ENCODE measurements around the gene SEMA5B. TPM values are rescaled to one million over a fixed set of nuclear protein-coding genes. Genes with fewer than 3 reads are reported as not detected.

The SEMA5B gene
- total and polyA plus RNA-seq, 8 donors: 0.61 to 9.0 (median 6.4) TPM

DNA sequence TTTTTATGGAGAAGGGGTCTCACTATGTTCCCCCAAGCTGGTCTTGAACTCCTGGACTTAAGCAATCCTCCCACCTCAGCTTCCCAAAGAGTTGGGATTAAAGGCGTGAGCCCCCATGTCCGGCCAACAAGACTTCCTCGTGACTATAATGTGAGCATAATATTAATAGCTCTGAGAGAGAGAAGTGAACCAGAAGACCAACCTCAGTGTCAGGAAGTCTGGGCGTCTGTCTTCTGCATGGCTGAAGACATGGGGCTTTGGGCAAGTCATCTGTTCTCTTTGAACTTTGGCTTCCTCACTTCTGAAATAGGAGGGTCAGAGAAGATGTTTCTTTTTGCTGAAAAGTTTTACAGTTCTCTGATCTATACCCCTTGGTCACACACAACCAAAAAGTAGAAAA lies 140.6 kb downstream of the SEMA5B start:
- TF ChIP-seq CTCF (IDR thresholded peaks at IDR 0.05): no peak
- ATAC-seq (peak; percentile 12), DNase-seq (no peak)
- H3K9me3 ChIP-seq: no peaks in the 10 kb centered on the region
- H3K27me3 ChIP-seq: no peaks in the 10 kb centered on the region
- H3K36me3 ChIP-seq: peaks cover 0 to 6% of the 10 kb centered on the region in 2 donors
- H3K27ac ChIP-seq: no peak overlapping the region
- no peaks in the 10 kb centered on the region for H3K4me1 ChIP-seq
- no peak overlapping the region for H3K4me3 ChIP-seq
- intact Hi-C loops (cut with DNase I): no loop called here

DNA sequence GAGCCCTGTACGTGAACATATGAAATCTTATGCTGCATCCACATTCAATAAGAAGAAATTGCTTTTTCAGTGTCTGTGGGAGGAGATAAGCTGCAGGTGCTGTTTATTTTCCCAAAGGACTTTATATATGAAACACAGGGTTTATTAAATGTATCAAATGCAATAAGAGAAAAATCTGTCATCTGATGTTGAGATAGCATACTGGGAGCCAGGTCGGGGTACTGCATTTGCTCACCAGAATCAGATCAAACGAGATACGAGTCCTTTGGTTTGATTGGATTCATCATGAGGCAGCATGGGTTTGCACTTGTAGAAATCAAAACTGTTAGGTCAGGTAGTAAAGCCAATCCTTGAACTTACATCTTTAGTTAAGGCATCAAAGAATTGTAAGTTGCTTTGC lies 141.3 kb downstream of the SEMA5B start:
- no peaks in the 10 kb centered on the region for H3K4me1 ChIP-seq
- ATAC-seq: no peak
- no peak for DNase-seq
- H3K27ac ChIP-seq: no peak overlapping the region
- H3K9me3 ChIP-seq: no peaks in the 10 kb centered on the region
- no peak for TF ChIP-seq CTCF (IDR thresholded peaks at IDR 0.05)
- no peak overlapping the region for H3K4me3 ChIP-seq
- no peaks in the 10 kb centered on the region for H3K27me3 ChIP-seq
- intact Hi-C loops (cut with DNase I): no loop called here
- H3K36me3 ChIP-seq: peaks cover 0 to 13% of the 10 kb centered on the region in 2 donors

DNA sequence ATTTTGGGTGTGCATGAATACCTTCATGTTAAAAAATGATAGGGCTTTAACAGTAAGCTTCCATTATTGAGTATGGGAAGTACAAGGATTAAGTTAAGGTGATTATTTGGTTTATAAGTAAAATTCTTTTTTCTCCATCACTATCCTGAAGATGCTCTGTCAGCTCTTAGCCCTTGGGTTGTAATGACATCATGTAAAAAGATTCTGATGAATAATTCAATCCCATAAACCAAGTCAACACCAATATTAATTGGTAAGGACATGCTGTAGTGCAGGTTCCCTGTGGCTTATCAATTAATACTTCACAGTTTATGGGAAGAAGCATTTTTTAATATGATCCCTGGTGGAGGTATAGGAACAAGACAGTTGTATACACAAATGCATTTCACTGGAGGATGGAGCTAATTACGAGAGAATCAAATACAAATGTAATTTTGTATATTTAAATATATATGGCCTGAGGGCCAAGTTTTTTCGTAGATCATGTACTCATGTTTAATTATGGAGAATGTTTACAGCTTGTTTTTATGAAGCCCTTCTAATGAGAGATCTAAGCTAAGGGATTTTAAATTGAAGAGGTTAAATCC lies 145.1 kb downstream of the SEMA5B start:
- intact Hi-C loops (cut with DNase I): no loop called here
- Histone ChIP-seq H3K9me3 (no peaks in the 10 kb centered on the region), H3K27me3 (no peaks in the 10 kb centered on the region), H3K36me3 (peaks cover 0 to 32% of the 10 kb centered on the region in 2 donors), H3K27ac (no peak overlapping the region), H3K4me3 (no peak overlapping the region), H3K4me1 (no peaks in the 10 kb centered on the region)
- no peak for ATAC-seq
- no peak for TF ChIP-seq CTCF (IDR thresholded peaks at IDR 0.05)
- no peak for DNase-seq

GRCh38 chr3:122880624-122881023 lies 146.9 kb downstream of the SEMA5B start:
- no peaks in the 10 kb centered on the region for H3K9me3 ChIP-seq
- peaks cover 0 to 27% of the 10 kb centered on the region in 2 donors for H3K36me3 ChIP-seq
- H3K27ac ChIP-seq: no peak overlapping the region
- TF ChIP-seq CTCF (IDR thresholded peaks at IDR 0.05): no peak
- no peaks in the 10 kb centered on the region for H3K4me1 ChIP-seq
- ATAC-seq: no peak
- no peaks in the 10 kb centered on the region for H3K27me3 ChIP-seq
- intact Hi-C loops (cut with DNase I): no loop called here
- no peak overlapping the region for H3K4me3 ChIP-seq
- DNase-seq: no peak

- intact Hi-C loops (cut with DNase I): no loop called here
- Histone ChIP-seq H3K4me1 (no peaks in the 10 kb centered on the region), H3K4me3 (no peak overlapping the region), H3K9me3 (no peaks in the 10 kb centered on the region), H3K27ac (no peak overlapping the region), H3K36me3 (peaks cover 0 to 27% of the 10 kb centered on the region in 2 donors), H3K27me3 (no peaks in the 10 kb centered on the region)
- no peak for TF ChIP-seq CTCF (IDR thresholded peaks at IDR 0.05)
- no peak for DNase-seq
- ATAC-seq: no peak
Observed at GRCh38 chr3:122880173-122880572, 147.4 kb downstream of the SEMA5B start.

Data from left lung (tissue), 10 donors.